ENCODE data around the gene HS3ST6. TPM values are rescaled to one million over a fixed set of nuclear protein-coding genes. Genes with fewer than 3 reads are reported as not detected.
"Not testable (repeated sequence)": the region's sequence is repeated elsewhere in the genome, so short reads cannot be mapped to it uniquely, and the experiment has no call there.

The HS3ST6 gene
- total and polyA plus RNA-seq, 2 experiments from 2014 or later = 0.41 TPM; not detected in 1

DNA sequence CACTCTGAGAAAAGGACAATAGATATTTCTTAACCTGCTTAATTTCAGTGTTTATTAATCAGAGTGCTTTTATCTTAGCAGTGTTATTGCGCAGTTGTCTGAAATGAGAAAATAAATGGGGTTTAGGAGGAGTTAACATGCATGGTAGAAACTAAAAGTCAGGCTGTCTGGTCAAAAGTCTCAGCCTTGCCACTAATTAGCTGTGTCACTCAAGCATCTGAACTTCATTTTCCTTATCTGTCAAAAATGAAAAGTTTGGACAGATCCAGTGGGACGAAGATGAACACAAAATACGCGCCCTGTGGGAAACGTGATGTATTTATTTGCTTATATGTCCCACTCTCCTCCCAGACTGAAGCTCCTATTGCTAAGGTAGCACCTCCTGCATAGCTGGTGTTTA is 40.0 kb downstream of the HS3ST6 start:
- Histone ChIP-seq H2AFZ (no peak overlapping the region), H3K79me2 (no peaks in the 10 kb centered on the region), H3K27ac (no peak overlapping the region), H3K4me1 (ENCODE audit: insufficient read depth) (no peaks in the 10 kb centered on the region), H3K36me3 (replicated peaks; ENCODE audit: insufficient read depth, low read depth) (no peaks in the 10 kb centered on the region), H3K9me3 (ENCODE audit: low read depth) (no peaks in the 10 kb centered on the region), H3K4me2 (no peak overlapping the region), H3K4me3 (no peak overlapping the region), H4K20me1 (ENCODE audit: insufficient read depth, poor library complexity, severe bottlenecking) (no peaks in the 10 kb centered on the region), H3K27me3 (peaks cover 22% of the 10 kb centered on the region), H3K9me2 (replicated peaks; ENCODE audit: insufficient read depth) (no peaks in the 10 kb centered on the region)
- TF ChIP-seq, protein P1, sequence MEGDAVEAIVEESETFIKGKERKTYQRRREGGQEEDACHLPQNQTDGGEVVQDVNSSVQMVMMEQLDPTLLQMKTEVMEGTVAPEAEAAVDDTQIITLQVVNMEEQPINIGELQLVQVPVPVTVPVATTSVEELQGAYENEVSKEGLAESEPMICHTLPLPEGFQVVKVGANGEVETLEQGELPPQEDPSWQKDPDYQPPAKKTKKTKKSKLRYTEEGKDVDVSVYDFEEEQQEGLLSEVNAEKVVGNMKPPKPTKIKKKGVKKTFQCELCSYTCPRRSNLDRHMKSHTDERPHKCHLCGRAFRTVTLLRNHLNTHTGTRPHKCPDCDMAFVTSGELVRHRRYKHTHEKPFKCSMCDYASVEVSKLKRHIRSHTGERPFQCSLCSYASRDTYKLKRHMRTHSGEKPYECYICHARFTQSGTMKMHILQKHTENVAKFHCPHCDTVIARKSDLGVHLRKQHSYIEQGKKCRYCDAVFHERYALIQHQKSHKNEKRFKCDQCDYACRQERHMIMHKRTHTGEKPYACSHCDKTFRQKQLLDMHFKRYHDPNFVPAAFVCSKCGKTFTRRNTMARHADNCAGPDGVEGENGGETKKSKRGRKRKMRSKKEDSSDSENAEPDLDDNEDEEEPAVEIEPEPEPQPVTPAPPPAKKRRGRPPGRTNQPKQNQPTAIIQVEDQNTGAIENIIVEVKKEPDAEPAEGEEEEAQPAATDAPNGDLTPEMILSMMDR (IDR thresholded peaks at IDR 0.05; ENCODE audit: poor library complexity) = no peak
- TF ChIP-seq EZH2phosphoT487 (IDR thresholded peaks at IDR 0.05; ENCODE audit: low read depth, severe bottlenecking, unreplicated experiment) (no peak), EZH2 (IDR thresholded peaks at IDR 0.05; ENCODE audit: borderline replicate concordance) (no peak)
- DNase-seq (ENCODE audit: low spot score) = no peak
- WGBS (ENCODE audit: low lambda C conversion rate, missing lambda C conversion rate) = 70% methylated on average over 5 of the region's 5 CpGs

DNA sequence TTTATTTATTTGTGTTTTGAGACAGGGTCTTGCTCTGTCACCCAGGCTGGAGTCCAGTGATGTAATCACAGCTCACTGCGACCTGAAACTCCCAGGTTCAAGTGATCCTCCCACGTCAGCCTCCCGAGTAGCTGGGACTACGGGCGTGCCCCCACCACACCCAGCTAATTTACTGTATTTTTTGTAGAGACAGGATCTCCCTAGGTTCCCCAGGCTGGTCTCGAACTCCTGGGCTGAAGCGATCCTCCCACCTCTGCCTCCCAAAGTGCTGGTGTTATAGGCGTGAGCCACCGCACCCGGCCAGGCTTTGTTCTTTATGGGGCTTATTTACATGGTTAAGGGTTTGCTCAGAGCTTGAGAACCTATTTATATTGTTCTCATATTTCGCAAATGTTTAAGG is 40.4 kb downstream of the HS3ST6 start:
- Histone ChIP-seq H3K4me2 (no peak overlapping the region), H2AFZ (no peak overlapping the region), H3K36me3 (replicated peaks; ENCODE audit: insufficient read depth, low read depth) (no peaks in the 10 kb centered on the region), H3K9me3 (ENCODE audit: low read depth) (no peaks in the 10 kb centered on the region), H3K79me2 (no peaks in the 10 kb centered on the region), H3K4me3 (no peak overlapping the region), H3K27ac (no peak overlapping the region), H3K27me3 (peaks cover 24% of the 10 kb centered on the region), H4K20me1 (ENCODE audit: insufficient read depth, poor library complexity, severe bottlenecking) (no peaks in the 10 kb centered on the region), H3K9me2 (replicated peaks; ENCODE audit: insufficient read depth) (no peaks in the 10 kb centered on the region), H3K4me1 (ENCODE audit: insufficient read depth) (no peaks in the 10 kb centered on the region)
- WGBS (ENCODE audit: low lambda C conversion rate, missing lambda C conversion rate) = 65% methylated on average over 11 of the region's 11 CpGs
- TF ChIP-seq, protein P1 (IDR thresholded peaks at IDR 0.05; ENCODE audit: poor library complexity) = no peak
- TF ChIP-seq EZH2 (IDR thresholded peaks at IDR 0.05; ENCODE audit: borderline replicate concordance) (no peak), EZH2phosphoT487 (IDR thresholded peaks at IDR 0.05; ENCODE audit: low read depth, severe bottlenecking, unreplicated experiment) (no peak)
- DNase-seq (ENCODE audit: low spot score) = no peak

DNA sequence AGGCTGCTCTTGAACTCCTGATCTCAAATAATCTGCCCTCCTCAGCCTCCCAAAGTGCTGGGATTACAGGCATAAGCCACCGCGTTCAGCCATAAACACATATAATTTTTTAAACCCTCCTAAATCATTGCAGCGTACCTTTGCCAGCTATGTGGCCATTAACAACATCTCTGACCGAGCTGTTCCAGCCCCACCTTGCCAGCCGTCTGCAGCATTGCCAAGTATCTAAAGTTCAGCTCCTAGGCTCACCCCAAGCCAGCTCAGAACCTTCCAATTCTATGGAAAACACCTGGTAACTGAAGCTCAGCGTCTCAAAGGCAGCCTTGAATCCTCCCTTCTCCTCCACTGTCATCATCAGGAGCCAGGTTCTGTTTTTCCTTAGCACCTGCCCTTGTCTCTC is 41.1 kb downstream of the HS3ST6 start:
- Histone ChIP-seq H4K20me1 (ENCODE audit: insufficient read depth, poor library complexity, severe bottlenecking) (no peaks in the 10 kb centered on the region), H3K4me1 (ENCODE audit: insufficient read depth) (no peaks in the 10 kb centered on the region), H3K79me2 (no peaks in the 10 kb centered on the region), H3K4me3 (no peak overlapping the region), H3K27me3 (peaks cover 30% of the 10 kb centered on the region), H3K36me3 (replicated peaks; ENCODE audit: insufficient read depth, low read depth) (no peaks in the 10 kb centered on the region), H3K4me2 (no peak overlapping the region), H3K27ac (no peak overlapping the region), H3K9me2 (replicated peaks; ENCODE audit: insufficient read depth) (no peaks in the 10 kb centered on the region), H3K9me3 (ENCODE audit: low read depth) (no peaks in the 10 kb centered on the region), H2AFZ (no peak overlapping the region)
- WGBS (ENCODE audit: low lambda C conversion rate, missing lambda C conversion rate) = 70% methylated on average over 6 of the region's 6 CpGs
- no peak for DNase-seq (ENCODE audit: low spot score)
- no peak for TF ChIP-seq EZH2phosphoT487 (IDR thresholded peaks at IDR 0.05; ENCODE audit: low read depth, severe bottlenecking, unreplicated experiment)
- TF ChIP-seq, protein P1 (IDR thresholded peaks at IDR 0.05; ENCODE audit: poor library complexity) = no peak
- TF ChIP-seq EZH2 (IDR thresholded peaks at IDR 0.05; ENCODE audit: borderline replicate concordance) = no peak

DNA sequence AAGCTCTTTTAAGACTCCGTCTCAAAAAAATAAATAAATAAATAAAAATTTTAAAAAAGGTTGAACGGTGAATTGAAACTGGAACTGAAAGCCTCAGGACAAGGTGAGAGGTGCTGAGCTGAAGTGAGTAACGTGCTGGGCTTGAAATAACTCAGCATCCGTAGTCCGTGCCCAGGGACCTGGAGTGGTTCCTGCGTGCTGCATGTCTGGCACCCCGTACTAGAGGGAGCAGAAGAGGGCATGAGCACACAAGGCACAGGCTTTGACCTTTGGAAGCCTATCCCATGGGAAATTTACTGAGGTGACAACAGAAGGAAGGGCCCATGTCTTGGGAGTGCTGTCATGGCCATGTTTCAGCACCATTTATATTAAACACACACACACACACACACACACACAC is 41.7 kb downstream of the HS3ST6 start:
- Histone ChIP-seq H3K79me2 (no peaks in the 10 kb centered on the region), H3K4me1 (ENCODE audit: insufficient read depth) (no peaks in the 10 kb centered on the region), H4K20me1 (ENCODE audit: insufficient read depth, poor library complexity, severe bottlenecking) (no peaks in the 10 kb centered on the region), H2AFZ (no peak overlapping the region), H3K4me3 (no peak overlapping the region), H3K9me3 (ENCODE audit: low read depth) (no peaks in the 10 kb centered on the region), H3K4me2 (no peak overlapping the region), H3K9me2 (replicated peaks; ENCODE audit: insufficient read depth) (no peaks in the 10 kb centered on the region), H3K27me3 (peaks cover 32% of the 10 kb centered on the region), H3K27ac (no peak overlapping the region), H3K36me3 (replicated peaks; ENCODE audit: insufficient read depth, low read depth) (no peaks in the 10 kb centered on the region)
- 87% methylated on average over 7 of the region's 7 CpGs for WGBS (ENCODE audit: low lambda C conversion rate, missing lambda C conversion rate)
- DNase-seq (ENCODE audit: low spot score) = no peak
- TF ChIP-seq EZH2phosphoT487 (IDR thresholded peaks at IDR 0.05; ENCODE audit: low read depth, severe bottlenecking, unreplicated experiment) (no peak), EZH2 (IDR thresholded peaks at IDR 0.05; ENCODE audit: borderline replicate concordance) (no peak)
- TF ChIP-seq, protein P1 (IDR thresholded peaks at IDR 0.05; ENCODE audit: poor library complexity) = no peak

DNA sequence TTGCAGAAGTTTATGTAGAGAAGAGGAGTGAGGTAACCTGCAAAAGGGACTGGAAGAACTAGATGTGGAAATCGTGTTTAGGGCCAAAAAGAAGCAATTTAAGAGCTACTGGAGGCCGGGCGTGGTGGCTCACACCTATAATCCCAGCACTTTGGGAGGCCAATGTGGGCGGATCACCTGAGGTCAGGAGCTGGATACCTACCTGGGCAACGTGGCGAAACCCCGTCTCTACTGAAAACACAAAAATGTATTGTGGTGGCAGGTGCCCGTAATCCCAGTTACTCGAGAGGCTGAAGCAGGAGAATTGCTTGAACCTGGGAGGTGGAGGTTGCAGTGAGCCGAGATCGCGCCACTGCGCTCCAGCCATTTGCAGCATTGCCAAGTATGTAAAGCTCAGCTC is 42.1 kb downstream of the HS3ST6 start:
- H4K20me1 ChIP-seq (ENCODE audit: insufficient read depth, poor library complexity, severe bottlenecking); H3K4me3 ChIP-seq; H3K27ac ChIP-seq; H3K9me2 ChIP-seq (replicated peaks; ENCODE audit: insufficient read depth); H3K36me3 ChIP-seq (replicated peaks; ENCODE audit: insufficient read depth, low read depth); H3K4me2 ChIP-seq; H3K79me2 ChIP-seq; H3K4me1 ChIP-seq (ENCODE audit: insufficient read depth); DNase-seq (ENCODE audit: low spot score); H2AFZ ChIP-seq; H3K9me3 ChIP-seq (ENCODE audit: low read depth): not testable (repeated sequence)
- H3K27me3 ChIP-seq = peaks cover 32% of the 10 kb centered on the region
- WGBS (ENCODE audit: low lambda C conversion rate, missing lambda C conversion rate) = 91% methylated on average over 13 of the region's 13 CpGs
